K562 (cell line): ENCODE measurements around the gene PIN1. TPM values are rescaled to one million over a fixed set of nuclear protein-coding genes. Genes with fewer than 3 reads are reported as not detected.
A peak's percentile ranks its signal among the peaks of the same experiment; 100 is the strongest.

ENCODE experiments used
- DIDO1 ChIP-seq: fragments of 450-650 bp; IDR thresholded peaks from 2 replicates; pipeline ENCODE4 v1.6.1; 2016; ENCODE audit warnings: low read depth, missing biosample characterization, missing genetic modification characterization
- GTF2F1 ChIP-seq: IDR thresholded peaks from 2 replicates; pipeline ENCODE4 v1.6.1; 2011; ENCODE audit warnings: low read depth, low read length, improper control_type of control experiment
- NR2F6 ChIP-seq: fragments of 450-650 bp; formaldehyde crosslinking; IDR thresholded peaks from 2 replicates; pipeline ENCODE4 v1.4.0; 2020; ENCODE audit warnings: mild to moderate bottlenecking
- ZFP1 ChIP-seq: fragments of 450-650 bp; formaldehyde crosslinking; IDR thresholded peaks from 2 replicates; pipeline ENCODE4 v1.4.0; 2020; ENCODE audit warnings: mild to moderate bottlenecking, mixed read lengths
- ZNF175 ChIP-seq: fragments of 200-800 bp; sonication (Bioruptor generic); IDR thresholded peaks from 2 replicates; pipeline ENCODE4 v1.6.1; 2016; ENCODE audit warnings: low read depth, mild to moderate bottlenecking, missing genetic modification characterization, missing compliant biosample characterization
- ZZZ3 ChIP-seq: fragments of 450-650 bp; IDR thresholded peaks from 2 replicates; pipeline ENCODE4 v1.6.1; 2016; ENCODE audit warnings: antibody characterized with exemption, mild to moderate bottlenecking, moderate library complexity
- polyA plus RNA-seq, 8 experiments: library from polyadenylated mRNA; depleted of rRNA in 4 of 8; stranded (reverse) in 5 of 8; unstranded in 3 of 8; fragments of >200 nt; fragmentation: Nextera tagmentation in 2 of 8; fragmentation: Illumina TruSeq in 1 of 8; extraction: Ambion mirVana in 2 of 8; extraction: Trizol in 1 of 8; gene quantifications; 2 replicates each; pipeline versions ENCODE4 v1.2.1 to v1.2.3, GENCODE V29; 2011 to 2014; ENCODE audit warnings: inconsistent platforms in 1 of 8, missing spikeins in 1 of 8
- total RNA-seq, 7 experiments: library from RNA; depleted of rRNA in 6 of 7; stranded (reverse); fragments of >200 nt in 6 of 7; fragmentation: Illumina TruSeq in 2 of 7; extraction: Trizol in 2 of 7; gene quantifications; 2 replicates each; pipeline versions ENCODE4 v1.2.1 to v1.2.3, GENCODE V29; 2011 to 2021; ENCODE audit warnings: low replicate concordance in 1 of 7
- TF ChIP-seq, protein P1 (sequence below): sonication (generic); formaldehyde crosslinking; IDR thresholded peaks from 2 replicates; pipeline ENCODE4 v1.8.0; 2022; ENCODE audit warnings: missing genetic modification reagents, mild to moderate bottlenecking, borderline replicate concordance
- TF ChIP-seq, protein P2 (sequence below): fragments of 250-450 bp; sonication (Bioruptor Pico); IDR thresholded peaks from 2 replicates; pipeline ENCODE4 v1.9.0; 2021; ENCODE audit warnings: mild to moderate bottlenecking, inconsistent platforms
- TF ChIP-seq, protein P3 (sequence below): sonication (generic); formaldehyde crosslinking; IDR thresholded peaks from 2 replicates; pipeline ENCODE4 v1.8.1; 2023; ENCODE audit warnings: missing genetic modification reagents, mild to moderate bottlenecking, borderline replicate concordance
- TF ChIP-seq, protein P4 (sequence below): fragments of 450-650 bp; formaldehyde crosslinking; IDR thresholded peaks from 2 replicates; pipeline ENCODE4 v1.4.0; 2020; ENCODE audit warnings: mild to moderate bottlenecking, moderate library complexity
- TF ChIP-seq, protein P5 (sequence below), 2 experiments: fragments of 450-650 bp; conservative IDR thresholded peaks; 2 replicates each; pipeline ENCODE4 v1.6.1; 2017; ENCODE audit warnings: mild to moderate bottlenecking in 2 of 2, moderate library complexity in 2 of 2

PIN1 gene
- total and polyA plus RNA-seq, 9 of the 15 experiments (the other 6 are each of a cell fraction or from before 2014, with no cell fraction given) = 1.6 to 178 (median 42.5) TPM

- TF ChIP-seq, protein P1, sequence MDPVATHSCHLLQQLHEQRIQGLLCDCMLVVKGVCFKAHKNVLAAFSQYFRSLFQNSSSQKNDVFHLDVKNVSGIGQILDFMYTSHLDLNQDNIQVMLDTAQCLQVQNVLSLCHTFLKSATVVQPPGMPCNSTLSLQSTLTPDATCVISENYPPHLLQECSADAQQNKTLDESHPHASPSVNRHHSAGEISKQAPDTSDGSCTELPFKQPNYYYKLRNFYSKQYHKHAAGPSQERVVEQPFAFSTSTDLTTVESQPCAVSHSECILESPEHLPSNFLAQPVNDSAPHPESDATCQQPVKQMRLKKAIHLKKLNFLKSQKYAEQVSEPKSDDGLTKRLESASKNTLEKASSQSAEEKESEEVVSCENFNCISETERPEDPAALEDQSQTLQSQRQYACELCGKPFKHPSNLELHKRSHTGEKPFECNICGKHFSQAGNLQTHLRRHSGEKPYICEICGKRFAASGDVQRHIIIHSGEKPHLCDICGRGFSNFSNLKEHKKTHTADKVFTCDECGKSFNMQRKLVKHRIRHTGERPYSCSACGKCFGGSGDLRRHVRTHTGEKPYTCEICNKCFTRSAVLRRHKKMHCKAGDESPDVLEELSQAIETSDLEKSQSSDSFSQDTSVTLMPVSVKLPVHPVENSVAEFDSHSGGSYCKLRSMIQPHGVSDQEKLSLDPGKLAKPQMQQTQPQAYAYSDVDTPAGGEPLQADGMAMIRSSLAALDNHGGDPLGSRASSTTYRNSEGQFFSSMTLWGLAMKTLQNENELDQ (CRISPR knock-in tag) = no peak
- no peak for TF ChIP-seq NR2F6 (CRISPR knock-in tag)
- no peak for TF ChIP-seq ZZZ3
- TF ChIP-seq DIDO1 = no peak
- TF ChIP-seq, protein P2, sequence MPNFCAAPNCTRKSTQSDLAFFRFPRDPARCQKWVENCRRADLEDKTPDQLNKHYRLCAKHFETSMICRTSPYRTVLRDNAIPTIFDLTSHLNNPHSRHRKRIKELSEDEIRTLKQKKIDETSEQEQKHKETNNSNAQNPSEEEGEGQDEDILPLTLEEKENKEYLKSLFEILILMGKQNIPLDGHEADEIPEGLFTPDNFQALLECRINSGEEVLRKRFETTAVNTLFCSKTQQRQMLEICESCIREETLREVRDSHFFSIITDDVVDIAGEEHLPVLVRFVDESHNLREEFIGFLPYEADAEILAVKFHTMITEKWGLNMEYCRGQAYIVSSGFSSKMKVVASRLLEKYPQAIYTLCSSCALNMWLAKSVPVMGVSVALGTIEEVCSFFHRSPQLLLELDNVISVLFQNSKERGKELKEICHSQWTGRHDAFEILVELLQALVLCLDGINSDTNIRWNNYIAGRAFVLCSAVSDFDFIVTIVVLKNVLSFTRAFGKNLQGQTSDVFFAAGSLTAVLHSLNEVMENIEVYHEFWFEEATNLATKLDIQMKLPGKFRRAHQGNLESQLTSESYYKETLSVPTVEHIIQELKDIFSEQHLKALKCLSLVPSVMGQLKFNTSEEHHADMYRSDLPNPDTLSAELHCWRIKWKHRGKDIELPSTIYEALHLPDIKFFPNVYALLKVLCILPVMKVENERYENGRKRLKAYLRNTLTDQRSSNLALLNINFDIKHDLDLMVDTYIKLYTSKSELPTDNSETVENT = no peak
- no peak for TF ChIP-seq ZFP1 (CRISPR knock-in tag)
- TF ChIP-seq ZNF175 (CRISPR knock-in tag) = no peak
- TF ChIP-seq, protein P3, sequence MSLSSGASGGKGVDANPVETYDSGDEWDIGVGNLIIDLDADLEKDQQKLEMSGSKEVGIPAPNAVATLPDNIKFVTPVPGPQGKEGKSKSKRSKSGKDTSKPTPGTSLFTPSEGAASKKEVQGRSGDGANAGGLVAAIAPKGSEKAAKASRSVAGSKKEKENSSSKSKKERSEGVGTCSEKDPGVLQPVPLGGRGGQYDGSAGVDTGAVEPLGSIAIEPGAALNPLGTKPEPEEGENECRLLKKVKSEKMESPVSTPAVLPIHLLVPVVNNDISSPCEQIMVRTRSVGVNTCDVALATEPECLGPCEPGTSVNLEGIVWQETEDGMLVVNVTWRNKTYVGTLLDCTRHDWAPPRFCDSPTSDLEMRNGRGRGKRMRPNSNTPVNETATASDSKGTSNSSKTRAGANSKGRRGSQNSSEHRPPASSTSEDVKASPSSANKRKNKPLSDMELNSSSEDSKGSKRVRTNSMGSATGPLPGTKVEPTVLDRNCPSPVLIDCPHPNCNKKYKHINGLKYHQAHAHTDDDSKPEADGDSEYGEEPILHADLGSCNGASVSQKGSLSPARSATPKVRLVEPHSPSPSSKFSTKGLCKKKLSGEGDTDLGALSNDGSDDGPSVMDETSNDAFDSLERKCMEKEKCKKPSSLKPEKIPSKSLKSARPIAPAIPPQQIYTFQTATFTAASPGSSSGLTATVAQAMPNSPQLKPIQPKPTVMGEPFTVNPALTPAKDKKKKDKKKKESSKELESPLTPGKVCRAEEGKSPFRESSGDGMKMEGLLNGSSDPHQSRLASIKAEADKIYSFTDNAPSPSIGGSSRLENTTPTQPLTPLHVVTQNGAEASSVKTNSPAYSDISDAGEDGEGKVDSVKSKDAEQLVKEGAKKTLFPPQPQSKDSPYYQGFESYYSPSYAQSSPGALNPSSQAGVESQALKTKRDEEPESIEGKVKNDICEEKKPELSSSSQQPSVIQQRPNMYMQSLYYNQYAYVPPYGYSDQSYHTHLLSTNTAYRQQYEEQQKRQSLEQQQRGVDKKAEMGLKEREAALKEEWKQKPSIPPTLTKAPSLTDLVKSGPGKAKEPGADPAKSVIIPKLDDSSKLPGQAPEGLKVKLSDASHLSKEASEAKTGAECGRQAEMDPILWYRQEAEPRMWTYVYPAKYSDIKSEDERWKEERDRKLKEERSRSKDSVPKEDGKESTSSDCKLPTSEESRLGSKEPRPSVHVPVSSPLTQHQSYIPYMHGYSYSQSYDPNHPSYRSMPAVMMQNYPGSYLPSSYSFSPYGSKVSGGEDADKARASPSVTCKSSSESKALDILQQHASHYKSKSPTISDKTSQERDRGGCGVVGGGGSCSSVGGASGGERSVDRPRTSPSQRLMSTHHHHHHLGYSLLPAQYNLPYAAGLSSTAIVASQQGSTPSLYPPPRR (CRISPR knock-in tag) = no peak
- TF ChIP-seq, protein P4, sequence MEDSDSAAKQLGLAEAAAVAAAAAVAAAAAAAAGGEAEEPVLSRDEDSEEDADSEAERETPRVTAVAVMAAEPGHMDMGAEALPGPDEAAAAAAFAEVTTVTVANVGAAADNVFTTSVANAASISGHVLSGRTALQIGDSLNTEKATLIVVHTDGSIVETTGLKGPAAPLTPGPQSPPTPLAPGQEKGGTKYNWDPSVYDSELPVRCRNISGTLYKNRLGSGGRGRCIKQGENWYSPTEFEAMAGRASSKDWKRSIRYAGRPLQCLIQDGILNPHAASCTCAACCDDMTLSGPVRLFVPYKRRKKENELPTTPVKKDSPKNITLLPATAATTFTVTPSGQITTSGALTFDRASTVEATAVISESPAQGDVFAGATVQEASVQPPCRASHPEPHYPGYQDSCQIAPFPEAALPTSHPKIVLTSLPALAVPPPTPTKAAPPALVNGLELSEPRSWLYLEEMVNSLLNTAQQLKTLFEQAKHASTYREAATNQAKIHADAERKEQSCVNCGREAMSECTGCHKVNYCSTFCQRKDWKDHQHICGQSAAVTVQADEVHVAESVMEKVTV (CRISPR knock-in tag) = no peak
- no peak for TF ChIP-seq GTF2F1
- TF ChIP-seq, protein P5, sequence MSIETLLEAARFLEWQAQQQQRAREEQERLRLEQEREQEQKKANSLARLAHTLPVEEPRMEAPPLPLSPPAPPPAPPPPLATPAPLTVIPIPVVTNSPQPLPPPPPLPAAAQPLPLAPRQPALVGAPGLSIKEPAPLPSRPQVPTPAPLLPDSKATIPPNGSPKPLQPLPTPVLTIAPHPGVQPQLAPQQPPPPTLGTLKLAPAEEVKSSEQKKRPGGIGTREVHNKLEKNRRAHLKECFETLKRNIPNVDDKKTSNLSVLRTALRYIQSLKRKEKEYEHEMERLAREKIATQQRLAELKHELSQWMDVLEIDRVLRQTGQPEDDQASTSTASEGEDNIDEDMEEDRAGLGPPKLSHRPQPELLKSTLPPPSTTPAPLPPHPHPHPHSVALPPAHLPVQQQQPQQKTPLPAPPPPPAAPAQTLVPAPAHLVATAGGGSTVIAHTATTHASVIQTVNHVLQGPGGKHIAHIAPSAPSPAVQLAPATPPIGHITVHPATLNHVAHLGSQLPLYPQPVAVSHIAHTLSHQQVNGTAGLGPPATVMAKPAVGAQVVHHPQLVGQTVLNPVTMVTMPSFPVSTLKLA (conservative IDR thresholded peaks at IDR 0.05) = peak; percentile 91 to 93
Measured at GRCh38 chr19:9792206-9793070, 42.7 kb upstream of the PIN1 start (continued).
